CD8-positive, alpha-beta memory T cell (primary cell): ENCODE data around the gene CPTP. TPM values are rescaled to one million over a fixed set of nuclear protein-coding genes. Genes with fewer than 3 reads are reported as not detected.

Experiments
- CTCF ChIA-PET: fragments of 350-600 bp; sonication (Branson Sonifier 250); formaldehyde crosslinking; loops from one replicate; lab custom pipeline; 2021; ENCODE audit warnings: antibody characterized with exemption; lab: Charles Lee
- POLR2A ChIA-PET: fragments of 350-600 bp; sonication (Branson Sonifier 250); formaldehyde crosslinking; loops from one replicate; lab custom pipeline; 2021; ENCODE audit warnings: antibody characterized with exemption; lab: Charles Lee
- DNase-seq, 5 donors: peaks; one replicate each; pipeline versions ENCODE4 v3.0.0 to v3.0.0-alpha.2; 2020 to 2022; ENCODE audit warnings: mixed read lengths in 1 of 5
- H3K27ac ChIP-seq: one replicate; pipeline ENCODE4 v1.7.0; 2013; ENCODE audit warnings: low read depth, mild to moderate bottlenecking, low read length, moderate library complexity
- H3K27me3 ChIP-seq: 2 replicates; pipeline ENCODE4 v1.7.0; 2013; ENCODE audit warnings: low read length, mild to moderate bottlenecking; ENCODE audit not compliant: insufficient read depth, poor library complexity, severe bottlenecking
- H3K36me3 ChIP-seq: 2 replicates; pipeline ENCODE4 v1.7.0; 2013; ENCODE audit warnings: mild to moderate bottlenecking, low read length, moderate library complexity; ENCODE audit not compliant: insufficient read depth
- H3K4me1 ChIP-seq: 2 replicates; pipeline ENCODE4 v1.7.0; 2013; ENCODE audit warnings: mild to moderate bottlenecking, low read length, moderate library complexity; ENCODE audit not compliant: insufficient read depth
- H3K4me3 ChIP-seq: 2 replicates; pipeline ENCODE4 v1.7.0; 2013; ENCODE audit warnings: mild to moderate bottlenecking, low read length
- H3K9me3 ChIP-seq: 2 replicates; pipeline ENCODE4 v1.7.0; 2013; ENCODE audit warnings: mild to moderate bottlenecking, low read length
- H3K27ac Mint-ChIP-seq, 8 donors: one replicate each; pipeline ENCODE4 v1.8.0; 2020 to 2021; ENCODE audit warnings: mixed read lengths in 8 of 8, mild to moderate bottlenecking in 6 of 8, inconsistent platforms in 3 of 8, moderate library complexity in 3 of 8
- H3K27me3 Mint-ChIP-seq, 2 donors: one replicate each; pipeline ENCODE4 v1.8.0; 2020 to 2021; ENCODE audit warnings: mixed read lengths in 2 of 2, mild to moderate bottlenecking in 1 of 2, moderate library complexity in 1 of 2
- H3K36me3 Mint-ChIP-seq, 3 donors: one replicate each; pipeline ENCODE4 v1.8.0; 2020 to 2021; ENCODE audit warnings: mixed read lengths in 3 of 3, inconsistent platforms in 1 of 3, mild to moderate bottlenecking in 1 of 3
- H3K4me1 Mint-ChIP-seq, 3 donors: one replicate each; pipeline ENCODE4 v1.8.0; 2020 to 2021; ENCODE audit warnings: mixed read lengths in 3 of 3, inconsistent platforms in 1 of 3, mild to moderate bottlenecking in 1 of 3
- H3K4me3 Mint-ChIP-seq, 7 donors: one replicate each; pipeline ENCODE4 v1.8.0; 2020 to 2021; ENCODE audit warnings: mixed read lengths in 7 of 7, mild to moderate bottlenecking in 6 of 7, moderate library complexity in 4 of 7, inconsistent platforms in 2 of 7
- H3K9me3 Mint-ChIP-seq, 5 donors: one replicate each; pipeline ENCODE4 v1.8.0; 2020 to 2022; ENCODE audit warnings: mixed read lengths in 5 of 5, mild to moderate bottlenecking in 3 of 5, moderate library complexity in 2 of 5, inconsistent platforms in 1 of 5
- polyA plus RNA-seq: library from polyadenylated mRNA; unstranded; fragments of 300-500 nt; fragmentation: Illumina TruSeq; gene quantifications from one replicate; pipeline ENCODE4 v1.2.3, GENCODE V29; 2021
- total RNA-seq, 2 experiments: library from RNA; stranded (reverse); gene quantifications; one replicate each; pipeline ENCODE4 v1.2.3, GENCODE V29; 2021

CPTP gene
- total and polyA plus RNA-seq, 3 experiments from 2014 or later: 17.6 to 23.6 (median 18.3) TPM

GRCh38 chr1:1295154-1295923 lies 29.3 kb upstream of the CPTP start:
- POLR2A ChIA-PET: no interaction called here

GRCh38 chr1:1296070-1297061 lies 28.2 kb upstream of the CPTP start:
- POLR2A ChIA-PET: no interaction called here
- Histone ChIP-seq H3K27me3 (no peaks in the 10 kb centered on the region), H3K4me3 (no peak overlapping the region), H3K27ac (no peak overlapping the region), H3K4me1 (no peaks in the 10 kb centered on the region), H3K9me3 (no peaks in the 10 kb centered on the region), H3K36me3 (no peaks in the 10 kb centered on the region)
- Mint-ChIP-seq H3K27me3 (no peaks in the 10 kb centered on the region), H3K27ac (no peak overlapping the region), H3K36me3 (no peaks in the 10 kb centered on the region), H3K4me1 (peaks cover 0 to 5% (median 4%) of the 10 kb centered on the region in 3 donors), H3K9me3 (no peaks in the 10 kb centered on the region), H3K4me3 (no peak overlapping the region)
- CTCF ChIA-PET: no interaction called here
- no peak for DNase-seq

More at GRCh38 chr1:1295154-1295923, 29.3 kb upstream of the CPTP start:
- Mint-ChIP-seq H3K36me3 (no peaks in the 10 kb centered on the region), H3K9me3 (no peaks in the 10 kb centered on the region), H3K4me1 (peaks cover 0 to 5% (median 4%) of the 10 kb centered on the region in 3 donors), H3K4me3 (no peak overlapping the region), H3K27ac (no peak overlapping the region), H3K27me3 (no peaks in the 10 kb centered on the region)
- Histone ChIP-seq H3K36me3 (no peaks in the 10 kb centered on the region), H3K9me3 (no peaks in the 10 kb centered on the region), H3K4me3 (no peak overlapping the region), H3K4me1 (no peaks in the 10 kb centered on the region), H3K27ac (no peak overlapping the region), H3K27me3 (no peaks in the 10 kb centered on the region)
- DNase-seq: no peak
- CTCF ChIA-PET: interaction anchor here (1.5 kb wide), 1 partner anchor 173 kb away, joined by 6 read pairs; no protein-coding TSS in a partner anchor

GRCh38 chr1:1297802-1298424 lies 26.7 kb upstream of the CPTP start:
- Histone ChIP-seq H3K27ac (no peak overlapping the region), H3K27me3 (no peaks in the 10 kb centered on the region), H3K4me1 (no peaks in the 10 kb centered on the region), H3K9me3 (no peaks in the 10 kb centered on the region), H3K4me3 (no peak overlapping the region), H3K36me3 (no peaks in the 10 kb centered on the region)
- no peaks in the 10 kb centered on the region for H3K36me3 Mint-ChIP-seq
- peaks cover 0 to 5% (median 0%) of the 10 kb centered on the region in 3 donors for H3K4me1 Mint-ChIP-seq
- no peaks in the 10 kb centered on the region for H3K9me3 Mint-ChIP-seq
- no peaks in the 10 kb centered on the region for H3K27me3 Mint-ChIP-seq
- POLR2A ChIA-PET: no interaction called here
- H3K4me3 Mint-ChIP-seq: no peak overlapping the region
- CTCF ChIA-PET: no interaction called here
- H3K27ac Mint-ChIP-seq: no peak overlapping the region
- DNase-seq: no peak

- no peaks in the 10 kb centered on the region for H3K9me3 ChIP-seq
- DNase-seq: no peak
- H3K27ac ChIP-seq: no peak overlapping the region
- Mint-ChIP-seq H3K36me3 (no peaks in the 10 kb centered on the region), H3K27ac (no peak overlapping the region), H3K9me3 (no peaks in the 10 kb centered on the region), H3K27me3 (no peaks in the 10 kb centered on the region), H3K4me1 (peaks cover 0 to 5% (median 0%) of the 10 kb centered on the region in 3 donors), H3K4me3 (no peak overlapping the region)
- ChIA-PET CTCF (interaction anchor here (1.6 kb wide), 1 partner anchor 8 kb away, joined by 6 read pairs; no protein-coding TSS in a partner anchor), POLR2A (no interaction called here)
- H3K4me3 ChIP-seq: no peak overlapping the region
- H3K36me3 ChIP-seq: no peaks in the 10 kb centered on the region
- no peaks in the 10 kb centered on the region for H3K27me3 ChIP-seq
- H3K4me1 ChIP-seq: no peaks in the 10 kb centered on the region
Observed at GRCh38 chr1:1298861-1299685, 25.5 kb upstream of the CPTP start.

- POLR2A ChIA-PET: interaction anchor here (0.7 kb wide), 1 partner anchor 11 kb away, joined by 4 read pairs; no protein-coding TSS in a partner anchor
- DNase-seq: no peak
- no peak overlapping the region for H3K4me3 Mint-ChIP-seq
Observed at GRCh38 chr1:1299686-1300351, 24.8 kb upstream of the CPTP start.

GRCh38 chr1:1300352-1300739 lies 24.3 kb upstream of the CPTP start:
- no peaks in the 10 kb centered on the region for H3K9me3 Mint-ChIP-seq
- no peak overlapping the region for H3K27ac Mint-ChIP-seq
- POLR2A ChIA-PET: interaction anchor here (0.7 kb wide), 1 partner anchor 10 kb away, joined by 4 read pairs; no protein-coding TSS in a partner anchor
- CTCF ChIA-PET: interaction anchor here (1.2 to 1.6 kb wide), 2 partner anchors 9 to 184 kb away, joined by 4 to 6 read pairs; partner anchors contain the start of gene C1orf159
- Histone ChIP-seq H3K27me3 (no peaks in the 10 kb centered on the region), H3K36me3 (no peaks in the 10 kb centered on the region), H3K4me3 (no peak overlapping the region), H3K9me3 (no peaks in the 10 kb centered on the region), H3K4me1 (peaks cover 10% of the 10 kb centered on the region), H3K27ac (no peak overlapping the region)
- no peaks in the 10 kb centered on the region for H3K27me3 Mint-ChIP-seq
- H3K36me3 Mint-ChIP-seq: no peaks in the 10 kb centered on the region
- DNase-seq: no peak
- H3K4me3 Mint-ChIP-seq: no peak overlapping the region
- peaks cover 0 to 8% (median 7%) of the 10 kb centered on the region in 3 donors for H3K4me1 Mint-ChIP-seq

More at GRCh38 chr1:1299686-1300351, 24.8 kb upstream of the CPTP start:
- Mint-ChIP-seq H3K4me1 (peaks cover 0 to 5% (median 3%) of the 10 kb centered on the region in 3 donors), H3K27ac (no peak overlapping the region), H3K9me3 (no peaks in the 10 kb centered on the region), H3K27me3 (no peaks in the 10 kb centered on the region), H3K36me3 (no peaks in the 10 kb centered on the region)
- peaks cover 5% of the 10 kb centered on the region for H3K4me1 ChIP-seq
- no peaks in the 10 kb centered on the region for H3K36me3 ChIP-seq
- H3K27ac ChIP-seq: no peak overlapping the region
- CTCF ChIA-PET: interaction anchor here (1.2 to 1.6 kb wide), 2 partner anchors 9 to 184 kb away, joined by 4 to 6 read pairs; partner anchors contain the start of gene C1orf159
- H3K4me3 ChIP-seq: no peak overlapping the region
- H3K9me3 ChIP-seq: no peaks in the 10 kb centered on the region
- no peaks in the 10 kb centered on the region for H3K27me3 ChIP-seq
